Karpas-422 (cell line): ENCODE data around the gene THOC5. TPM values are rescaled to one million over a fixed set of nuclear protein-coding genes. Genes with fewer than 3 reads are reported as not detected.
A peak's percentile ranks its signal among the peaks of the same experiment; 100 is the strongest.
"Not testable (repeated sequence)": the region's sequence is repeated elsewhere in the genome, so short reads cannot be mapped to it uniquely, and the experiment has no call there.

ENCODE experiments used
- DNase-seq: peaks from one replicate; pipeline ENCODE4 v3.0.0-alpha.2; 2015
- H2AFZ ChIP-seq: fragments of 200-600 bp; sonication (generic); 2 replicates; pipeline ENCODE4 v1.6.1; 2014; ENCODE audit warnings: antibody characterized with exemption, low read length, mixed read lengths
- H3K27ac ChIP-seq: fragments of 200-600 bp; sonication (generic); 2 replicates; pipeline ENCODE4 v1.5.1; 2014; ENCODE audit warnings: mild to moderate bottlenecking, low read length, moderate library complexity
- H3K27me3 ChIP-seq: fragments of 200-600 bp; sonication (generic); 2 replicates; pipeline ENCODE4 v1.6.1; 2014; ENCODE audit warnings: low read length, mixed read lengths
- H3K36me3 ChIP-seq: fragments of 200-600 bp; sonication (generic); 2 replicates; pipeline ENCODE4 v1.6.1; 2014; ENCODE audit warnings: low read length, mixed read lengths; ENCODE audit not compliant: insufficient read depth
- H3K4me1 ChIP-seq: fragments of 200-600 bp; sonication (generic); 2 replicates; pipeline ENCODE4 v1.6.1; 2014; ENCODE audit warnings: mild to moderate bottlenecking, low read length, mixed read lengths
- H3K4me2 ChIP-seq: fragments of 200-600 bp; sonication (generic); 2 replicates; pipeline ENCODE4 v1.6.1; 2014; ENCODE audit warnings: low read length, low read depth, mild to moderate bottlenecking; ENCODE audit not compliant: poor library complexity, severe bottlenecking
- H3K4me3 ChIP-seq: fragments of 200-600 bp; sonication (generic); 2 replicates; pipeline ENCODE4 v1.5.1; 2014; ENCODE audit warnings: mild to moderate bottlenecking, antibody characterized with exemption, low read length, mixed read lengths
- H3K79me2 ChIP-seq: fragments of 200-600 bp; sonication (generic); 2 replicates; pipeline ENCODE4 v1.6.1; 2014; ENCODE audit warnings: mild to moderate bottlenecking, low read length, mixed read lengths
- H3K9ac ChIP-seq: fragments of 200-600 bp; sonication (generic); 2 replicates; pipeline ENCODE4 v1.6.0; 2014; ENCODE audit warnings: low read length
- H3K9me2 ChIP-seq: fragments of 200-600 bp; sonication (generic), shearing (Covaris generic); replicated peaks from 2 replicates; pipeline ENCODE4 v1.6.0; 2014; ENCODE audit warnings: mild to moderate bottlenecking, low read length, moderate library complexity; ENCODE audit not compliant: insufficient read depth
- H3K9me3 ChIP-seq: fragments of 300-700, 200-600 bp; sonication (generic); 2 replicates; pipeline ENCODE4 v1.6.1; 2014; ENCODE audit warnings: low read length, mixed read lengths
- H4K20me1 ChIP-seq: fragments of 200-600 bp; sonication (generic); 2 replicates; pipeline ENCODE4 v1.6.1; 2014; ENCODE audit warnings: mild to moderate bottlenecking, antibody characterized with exemption, low read length, low read depth; ENCODE audit not compliant: insufficient read depth
- total RNA-seq: library from RNA; depleted of rRNA; stranded (reverse); fragments of >200 nt; shearing (Covaris generic); gene quantifications from 2 replicates; pipeline ENCODE4 v1.2.3, GENCODE V29; 2014; ENCODE audit warnings: low replicate concordance

Gene THOC5
- total RNA-seq, 1 experiment from 2014 or later, result 54.0 TPM

- not testable (repeated sequence) for H3K36me3 ChIP-seq, H3K4me3 ChIP-seq, H3K9me2 ChIP-seq, H3K9ac ChIP-seq, H2AFZ ChIP-seq, H3K27me3 ChIP-seq, H3K9me3 ChIP-seq, H3K27ac ChIP-seq, H3K79me2 ChIP-seq
- peaks cover 18% of the 10 kb centered on the region; the same call in 1 of the 2 replicates for H4K20me1 ChIP-seq
- peak; percentile 80 for DNase-seq
- H3K4me1 ChIP-seq, result peaks cover 18% of the 10 kb centered on the region
- peak overlapping the region; percentile 42 for H3K4me2 ChIP-seq
Observed at GRCh38 chr22:29489127-29489780, 64.3 kb downstream of the THOC5 start.

GRCh38 chr22:29487426-29487986 lies 66.1 kb downstream of the THOC5 start:
- no peaks in the 10 kb centered on the region for H3K36me3 ChIP-seq
- DNase-seq, result no peak
- peaks cover 5% of the 10 kb centered on the region; the same call in 1 of the 2 replicates for H3K27me3 ChIP-seq
- no peak overlapping the region for H3K4me3 ChIP-seq
- no peaks in the 10 kb centered on the region for H3K9me2 ChIP-seq
- no peak overlapping the region for H2AFZ ChIP-seq
- H3K27ac ChIP-seq, result no peak overlapping the region
- no peak overlapping the region for H3K4me2 ChIP-seq
- no peaks in the 10 kb centered on the region for H3K9me3 ChIP-seq
- H3K79me2 ChIP-seq, result no peaks in the 10 kb centered on the region
- peaks cover 18% of the 10 kb centered on the region for H3K4me1 ChIP-seq
- H4K20me1 ChIP-seq, result peaks cover 18% of the 10 kb centered on the region; the same call in 1 of the 2 replicates
- no peak overlapping the region for H3K9ac ChIP-seq

GRCh38 chr22:29485448-29485847 lies 68.1 kb downstream of the THOC5 start:
- H3K4me3 ChIP-seq, result no peak overlapping the region
- peaks cover 21% of the 10 kb centered on the region; the same call in 1 of the 2 replicates for H4K20me1 ChIP-seq
- H3K36me3 ChIP-seq, result no peaks in the 10 kb centered on the region
- H3K9me3 ChIP-seq, result no peaks in the 10 kb centered on the region
- no peak overlapping the region for H3K27ac ChIP-seq
- no peak overlapping the region for H3K4me2 ChIP-seq
- H3K79me2 ChIP-seq, result no peaks in the 10 kb centered on the region
- H3K9ac ChIP-seq, result no peak overlapping the region
- H3K27me3 ChIP-seq, result peaks cover 5% of the 10 kb centered on the region; the same call in 1 of the 2 replicates
- H3K4me1 ChIP-seq, result peaks cover 18% of the 10 kb centered on the region
- DNase-seq, result no peak
- H2AFZ ChIP-seq, result no peak overlapping the region
- H3K9me2 ChIP-seq, result no peaks in the 10 kb centered on the region

- H3K27ac ChIP-seq, result no peak overlapping the region
- H3K79me2 ChIP-seq, result no peaks in the 10 kb centered on the region
- peaks cover 5% of the 10 kb centered on the region; the same call in 1 of the 2 replicates for H3K27me3 ChIP-seq
- no peaks in the 10 kb centered on the region for H3K36me3 ChIP-seq
- H3K9me2 ChIP-seq, result no peaks in the 10 kb centered on the region
- no peak overlapping the region for H3K4me3 ChIP-seq
- peaks cover 14% of the 10 kb centered on the region for H3K4me1 ChIP-seq
- no peak for DNase-seq
- H2AFZ ChIP-seq, result no peak overlapping the region
- H3K9ac ChIP-seq, result no peak overlapping the region
- no peaks in the 10 kb centered on the region for H3K9me3 ChIP-seq
- H4K20me1 ChIP-seq, result peaks cover 21% of the 10 kb centered on the region; the same call in 1 of the 2 replicates
- H3K4me2 ChIP-seq, result no peak overlapping the region
Observed at GRCh38 chr22:29484642-29485041, 68.9 kb downstream of the THOC5 start.

- no peak for DNase-seq
- Histone ChIP-seq H3K9ac (no peak overlapping the region), H3K36me3 (no peaks in the 10 kb centered on the region), H3K27me3 (no peaks in the 10 kb centered on the region), H3K4me3 (no peak overlapping the region), H3K9me2 (no peaks in the 10 kb centered on the region), H3K4me2 (no peak overlapping the region), H3K79me2 (no peaks in the 10 kb centered on the region), H2AFZ (no peak overlapping the region), H3K9me3 (no peaks in the 10 kb centered on the region), H3K4me1 (peaks cover under 1% of the 10 kb centered on the region; the same call in 1 of the 2 replicates), H3K27ac (no peak overlapping the region), H4K20me1 (peaks cover 11% of the 10 kb centered on the region; the same call in 1 of the 2 replicates)
Observed at GRCh38 chr22:29483254-29483653, 70.3 kb downstream of the THOC5 start.

- H3K9me3 ChIP-seq, result no peaks in the 10 kb centered on the region
- H3K4me2 ChIP-seq, result no peak overlapping the region
- H3K4me3 ChIP-seq, result no peak overlapping the region
- no peak for DNase-seq
- H3K36me3 ChIP-seq, result no peaks in the 10 kb centered on the region
- no peaks in the 10 kb centered on the region for H3K27me3 ChIP-seq
- no peak overlapping the region for H3K27ac ChIP-seq
- no peaks in the 10 kb centered on the region for H3K79me2 ChIP-seq
- peaks cover 6% of the 10 kb centered on the region for H3K4me1 ChIP-seq
- H2AFZ ChIP-seq, result no peak overlapping the region
- peaks cover 11% of the 10 kb centered on the region; the same call in 1 of the 2 replicates for H4K20me1 ChIP-seq
- no peak overlapping the region for H3K9ac ChIP-seq
- H3K9me2 ChIP-seq, result no peaks in the 10 kb centered on the region
Observed at GRCh38 chr22:29482726-29483125, 70.8 kb downstream of the THOC5 start.

GRCh38 chr22:29482253-29482652 lies 71.3 kb downstream of the THOC5 start:
- no peaks in the 10 kb centered on the region for H3K9me2 ChIP-seq
- no peak overlapping the region for H3K9ac ChIP-seq
- H3K27ac ChIP-seq, result no peak overlapping the region
- no peak for DNase-seq
- H3K27me3 ChIP-seq, result no peaks in the 10 kb centered on the region
- no peaks in the 10 kb centered on the region for H3K36me3 ChIP-seq
- H3K79me2 ChIP-seq, result no peaks in the 10 kb centered on the region
- H3K4me2 ChIP-seq, result no peak overlapping the region
- H3K4me3 ChIP-seq, result no peak overlapping the region
- H2AFZ ChIP-seq, result no peak overlapping the region
- peaks cover 13% of the 10 kb centered on the region; the same call in 1 of the 2 replicates for H4K20me1 ChIP-seq
- peaks cover 8% of the 10 kb centered on the region for H3K4me1 ChIP-seq
- H3K9me3 ChIP-seq, result no peaks in the 10 kb centered on the region

- Histone ChIP-seq H3K79me2 (no peaks in the 10 kb centered on the region), H3K4me1 (peaks cover 11% of the 10 kb centered on the region), H2AFZ (no peak overlapping the region), H3K4me2 (no peak overlapping the region), H4K20me1 (peaks cover 19% of the 10 kb centered on the region; the same call in 1 of the 2 replicates), H3K9me2 (no peaks in the 10 kb centered on the region), H3K4me3 (no peak overlapping the region), H3K36me3 (no peaks in the 10 kb centered on the region), H3K9me3 (no peaks in the 10 kb centered on the region), H3K27ac (no peak overlapping the region), H3K27me3 (no peaks in the 10 kb centered on the region), H3K9ac (no peak overlapping the region)
- DNase-seq, result no peak
Observed at GRCh38 chr22:29481265-29482000, 72.1 kb downstream of the THOC5 start.
